Stimulated activated CD4-positive, alpha-beta T cell treated with anti-CD3 and anti-CD28 coated beads, Interleukin-4, amount 100 ng/mL, for 1 hour (primary cell): ENCODE results near the gene SH3TC1.

Experiments
- DNase-seq: peaks from one replicate; pipeline ENCODE4 v3.0.0-alpha.2; 2020

Gene SH3TC1

DNA sequence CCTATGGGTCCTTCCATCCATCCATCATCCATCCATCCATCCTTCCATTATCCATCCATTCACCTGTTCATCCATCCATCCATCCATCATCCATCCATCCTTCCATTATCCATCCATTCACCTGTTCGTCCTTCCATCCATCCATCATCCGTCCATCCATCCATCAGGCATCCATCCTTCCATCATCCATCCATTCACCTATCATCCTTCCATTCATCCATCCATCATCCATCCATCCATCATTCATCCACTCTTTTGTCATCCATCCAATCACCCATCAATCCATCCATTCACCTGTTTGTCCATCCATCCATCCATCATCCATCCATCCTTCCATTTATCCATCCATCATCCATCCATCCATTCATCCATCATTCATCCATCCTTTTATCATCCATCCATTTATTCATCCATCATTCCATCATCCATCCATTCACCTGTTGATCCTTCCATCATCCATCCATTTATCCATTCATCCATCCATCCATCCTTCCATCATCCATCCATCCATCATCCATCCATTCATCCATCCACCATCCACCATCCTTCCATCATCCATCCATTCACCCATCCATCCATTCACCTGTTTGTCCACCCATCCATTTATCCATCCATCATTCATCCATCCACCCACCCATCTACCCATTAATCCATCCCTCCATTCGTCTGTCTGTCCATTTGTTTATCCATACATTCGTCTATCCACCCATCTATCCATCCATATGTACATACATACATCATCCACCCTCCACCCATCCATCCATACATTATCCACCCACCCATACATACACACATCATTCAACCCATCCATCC lies 34.8 kb downstream of the SH3TC1 start:
- no peak for DNase-seq

DNA sequence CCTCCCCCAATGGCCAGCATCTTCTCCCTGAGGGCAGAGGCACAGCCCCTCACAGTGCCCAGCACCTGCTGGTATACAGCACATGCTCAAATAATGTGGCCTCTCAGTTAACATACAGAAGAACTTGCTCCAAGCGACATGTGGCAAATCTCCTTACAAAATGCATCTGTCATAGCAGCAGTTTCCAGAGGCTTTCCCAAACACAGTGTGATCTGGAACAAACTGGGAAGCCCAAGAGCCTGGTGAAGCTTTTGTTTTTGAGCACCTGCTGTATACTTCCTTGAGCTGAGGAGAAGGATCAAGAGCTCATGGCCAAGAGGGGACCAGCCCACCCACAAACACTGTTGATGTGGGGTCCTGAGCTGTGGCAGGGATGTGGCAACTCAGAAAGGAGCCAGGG lies 35.6 kb downstream of the SH3TC1 start:
- no peak for DNase-seq

DNA sequence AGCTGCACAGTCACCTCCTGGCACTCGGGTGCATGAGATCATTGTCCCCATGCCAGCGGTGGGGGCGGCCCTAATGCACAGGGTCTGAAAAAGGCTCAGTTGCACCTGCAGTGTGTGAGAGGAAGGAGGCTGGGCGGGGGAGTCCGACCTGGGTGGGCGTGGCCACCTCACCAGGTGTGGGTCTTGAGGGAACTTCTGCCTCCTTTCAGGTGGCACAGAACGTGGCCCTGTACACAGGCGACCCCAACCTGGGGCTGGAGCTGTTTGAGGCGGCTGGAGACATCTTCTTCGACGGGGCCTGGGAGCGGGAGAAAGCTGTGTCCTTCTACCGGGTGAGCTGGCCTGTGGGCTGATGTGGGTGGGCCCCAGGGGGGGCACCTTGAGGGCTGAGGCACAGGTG lies 36.1 kb downstream of the SH3TC1 start:
- DNase-seq: no peak

DNA sequence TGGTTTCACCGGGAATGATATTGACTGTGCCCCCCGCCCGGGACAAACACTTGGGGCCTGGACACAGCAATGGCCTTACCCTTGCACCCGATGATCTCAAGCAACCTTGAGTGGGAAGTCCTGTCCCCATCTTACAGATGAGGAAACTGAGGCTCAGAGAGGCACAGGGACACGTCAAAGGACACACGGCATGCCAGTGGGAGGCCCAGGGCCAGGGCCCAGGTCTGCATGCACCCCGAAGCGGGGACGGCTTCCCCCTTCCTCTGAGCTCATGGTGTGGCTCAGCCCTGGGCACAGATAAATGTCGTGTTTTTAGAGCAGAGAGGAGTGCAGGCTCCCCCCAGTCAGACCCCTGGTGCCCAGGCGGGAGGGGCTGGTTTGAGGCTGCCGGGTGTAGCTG lies 36.6 kb downstream of the SH3TC1 start:
- no peak for DNase-seq

DNA sequence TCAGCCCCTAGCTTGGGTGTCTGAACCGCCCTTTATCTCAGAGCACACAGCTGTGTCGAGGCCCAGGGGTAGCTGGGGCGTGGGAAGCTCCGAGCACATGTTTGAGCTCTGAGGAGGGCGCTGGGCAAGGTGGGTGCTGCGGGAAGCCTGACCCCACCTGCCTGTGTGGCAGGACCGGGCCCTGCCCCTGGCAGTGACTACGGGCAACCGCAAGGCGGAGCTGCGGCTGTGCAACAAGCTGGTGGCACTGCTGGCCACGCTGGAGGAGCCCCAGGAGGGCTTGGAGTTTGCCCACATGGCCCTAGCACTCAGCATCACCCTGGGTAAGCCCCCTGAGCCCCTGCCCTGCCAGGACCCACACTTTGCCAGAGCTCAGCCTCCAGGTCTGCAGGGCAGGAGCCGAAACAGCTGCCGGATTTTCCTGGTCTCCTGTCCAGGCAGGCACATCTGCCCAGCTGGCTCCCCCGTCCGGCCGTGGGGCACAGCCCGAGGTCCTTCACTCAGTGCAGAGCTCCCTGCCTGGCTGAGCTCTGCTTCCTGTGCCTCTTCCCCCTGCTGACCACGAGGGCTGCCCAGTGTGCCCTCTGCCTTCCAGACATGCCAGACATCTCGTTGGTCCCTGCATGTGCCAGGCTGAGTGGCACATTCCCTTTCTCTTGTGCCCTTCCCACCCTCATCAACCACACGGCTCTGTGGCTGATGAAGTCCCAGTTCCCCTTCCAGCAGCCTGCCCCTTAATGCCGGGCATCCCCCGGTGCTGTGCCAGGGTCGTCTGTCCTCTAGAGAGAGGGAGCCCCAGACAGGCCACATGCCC lies 37.2 kb downstream of the SH3TC1 start:
- DNase-seq: no peak

DNA sequence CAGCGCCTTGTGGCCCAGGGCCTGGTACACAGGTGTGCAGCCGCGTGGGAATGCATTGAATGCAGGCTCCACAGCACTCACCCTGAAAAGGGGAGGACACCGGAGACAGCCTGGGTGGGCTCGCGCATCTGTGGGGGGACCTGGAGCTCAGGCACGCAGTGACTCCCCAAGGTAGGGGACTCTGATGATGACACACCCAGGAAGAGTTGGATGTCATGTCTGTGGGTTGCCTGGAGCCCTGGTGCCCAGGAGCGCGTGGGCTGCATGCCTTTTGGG lies 37.8 kb downstream of the SH3TC1 start:
- DNase-seq: no peak

DNA sequence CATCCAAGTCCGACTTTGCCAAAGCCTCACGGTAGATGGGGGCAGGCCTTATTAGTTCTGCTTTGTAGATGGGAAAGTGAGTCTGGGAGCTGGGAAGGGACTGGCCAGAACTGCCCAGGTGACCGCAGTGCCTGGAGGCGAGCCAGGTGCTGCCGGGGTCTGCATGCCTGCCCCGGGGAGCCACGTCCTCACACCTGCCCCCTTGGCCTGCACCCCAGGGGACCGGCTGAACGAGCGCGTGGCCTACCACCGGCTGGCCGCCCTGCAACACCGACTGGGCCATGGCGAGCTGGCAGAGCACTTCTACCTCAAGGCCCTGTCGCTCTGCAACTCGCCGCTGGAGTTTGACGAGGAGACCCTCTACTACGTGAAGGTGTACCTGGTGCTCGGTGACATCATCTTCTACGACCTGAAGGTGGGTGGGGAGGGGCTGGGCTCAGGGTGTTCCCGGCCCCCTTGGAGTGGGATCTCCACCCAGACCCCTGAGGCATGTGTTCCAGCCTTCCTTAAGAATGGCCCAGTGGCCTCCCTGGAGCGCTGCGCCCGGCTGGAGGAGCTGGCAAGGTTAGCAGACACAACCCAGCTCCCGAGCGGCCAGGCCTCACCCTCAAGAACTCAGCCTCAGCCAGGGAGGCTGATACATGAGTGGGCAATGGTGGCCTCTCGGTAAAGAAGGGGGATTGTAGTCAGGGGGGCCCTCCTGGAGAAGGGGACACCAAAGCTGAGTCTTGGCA lies 38.3 kb downstream of the SH3TC1 start:
- no peak for DNase-seq

DNA sequence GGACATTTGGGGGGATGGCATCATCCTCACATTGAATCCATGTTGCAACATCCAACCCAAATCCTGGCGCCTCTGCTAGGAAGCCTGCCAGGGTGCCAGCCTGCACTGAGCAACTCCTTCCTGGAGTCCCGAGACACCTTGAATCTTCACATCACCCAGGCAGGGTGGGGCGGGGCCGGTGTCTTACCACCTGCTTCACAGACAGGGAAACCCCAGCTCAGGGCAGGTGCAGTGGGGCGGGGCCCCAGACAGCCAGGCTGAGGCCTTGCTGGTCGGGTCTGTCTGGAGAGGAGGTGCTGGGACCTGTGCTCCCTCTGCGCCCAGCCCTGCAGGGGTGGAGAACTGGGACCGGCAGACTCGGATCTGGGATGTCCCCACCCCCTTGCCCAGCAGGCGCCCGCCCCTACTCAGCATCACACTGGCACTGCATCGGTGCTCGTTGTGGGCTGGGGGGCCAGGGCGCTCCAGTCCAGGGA lies 39.0 kb downstream of the SH3TC1 start:
- DNase-seq: no peak

DNA sequence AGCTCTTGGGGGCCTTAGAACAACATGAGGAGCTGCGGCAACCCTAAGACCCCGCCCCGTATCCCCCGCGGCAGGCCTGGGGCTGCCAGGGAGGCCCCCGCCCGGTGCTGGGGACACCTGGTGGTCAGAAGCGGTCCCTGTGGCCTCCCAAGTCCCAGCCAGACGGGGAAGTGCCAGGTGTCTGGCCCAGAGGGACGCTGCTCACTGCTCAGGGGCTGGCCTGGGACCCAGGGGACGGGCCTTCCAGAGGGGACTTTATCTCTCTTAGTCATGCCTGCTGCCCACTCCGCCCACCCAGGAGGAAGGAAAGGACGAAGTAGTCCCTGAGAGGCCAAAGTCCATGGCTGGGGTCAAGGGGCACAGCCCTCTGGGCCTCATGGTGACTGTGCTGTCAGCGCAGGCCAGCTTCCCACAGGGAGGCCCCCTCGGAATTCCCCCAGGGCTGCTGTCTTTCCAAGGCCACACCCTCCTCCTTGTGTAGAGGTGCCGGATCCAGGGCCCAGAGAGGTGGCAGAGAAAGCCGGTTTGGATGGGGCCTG lies 39.5 kb downstream of the SH3TC1 start:
- no peak for DNase-seq

DNA sequence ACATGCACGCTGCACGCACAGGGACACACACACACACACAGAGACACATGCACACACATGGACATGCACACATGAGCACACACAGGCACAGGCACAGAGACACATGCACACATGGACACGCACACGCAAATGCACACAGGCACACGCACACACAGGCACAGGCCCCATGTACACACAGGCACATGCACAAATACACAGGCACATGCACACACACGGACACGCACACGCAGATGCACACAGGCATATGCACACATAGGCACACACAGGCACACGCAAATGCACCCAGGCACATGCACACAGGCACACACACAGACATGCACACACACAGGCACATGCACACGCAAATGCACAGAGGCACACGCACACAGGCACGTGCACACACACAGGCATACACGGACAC lies 40.1 kb downstream of the SH3TC1 start:
- no peak for DNase-seq

DNA sequence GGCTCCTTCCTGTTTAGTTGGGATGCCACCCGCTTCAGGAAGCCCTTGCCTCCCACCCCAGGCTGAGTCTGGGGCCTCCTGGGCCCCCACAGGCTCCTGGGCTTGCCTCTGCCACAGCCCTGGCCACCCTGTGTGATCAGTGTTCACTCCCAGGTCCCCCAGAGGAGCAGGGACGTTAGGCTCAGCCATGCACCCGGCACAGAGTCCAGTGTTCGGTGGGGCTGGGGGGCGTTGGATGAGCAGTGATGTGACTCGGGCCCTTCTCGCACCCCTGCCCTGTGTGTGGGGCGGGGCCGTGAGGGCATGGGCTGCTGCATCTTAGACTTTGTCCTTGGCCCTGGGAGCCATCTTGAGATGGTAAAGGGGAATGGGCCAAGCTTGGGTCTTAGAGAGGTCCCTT lies 40.6 kb downstream of the SH3TC1 start:
- no peak for DNase-seq

DNA sequence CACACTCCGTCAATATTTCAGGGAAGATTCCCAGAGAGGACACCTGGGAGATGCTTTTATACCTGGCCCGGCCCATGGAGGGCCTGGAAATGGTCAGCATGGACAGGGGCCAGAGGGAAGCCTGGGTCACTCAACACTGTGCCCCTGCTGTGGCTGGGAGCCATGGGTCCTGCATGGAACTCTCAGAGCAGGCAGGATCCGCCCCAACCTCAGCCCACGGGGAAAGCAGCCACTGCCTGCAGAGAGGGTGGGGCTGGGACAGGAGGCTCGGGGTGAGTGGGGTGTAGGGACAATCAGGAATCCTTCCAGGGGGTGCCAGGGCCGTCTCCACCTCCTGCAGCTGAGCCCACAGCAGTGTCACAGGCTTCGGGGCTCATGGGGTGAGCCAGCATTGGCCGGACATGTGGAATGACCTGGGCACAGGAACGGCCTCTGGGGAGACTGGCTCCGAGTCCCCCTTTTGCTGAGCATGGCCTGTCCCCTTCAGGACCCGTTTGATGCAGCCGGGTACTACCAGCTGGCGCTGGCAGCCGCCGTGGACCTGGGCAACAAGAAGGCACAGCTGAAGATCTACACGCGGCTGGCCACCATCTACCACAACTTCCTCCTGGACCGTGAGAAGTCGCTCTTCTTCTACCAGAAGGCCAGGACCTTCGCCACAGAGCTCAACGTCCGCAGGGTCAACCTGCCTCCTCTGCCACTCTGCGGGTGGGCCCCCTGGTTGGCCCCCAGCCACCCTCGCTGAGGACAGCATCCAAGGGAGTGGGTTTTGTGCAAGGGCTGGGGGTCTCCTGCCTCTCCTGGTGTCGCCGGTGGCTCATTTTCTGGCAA lies 41.3 kb downstream of the SH3TC1 start:
- no peak for DNase-seq

DNA sequence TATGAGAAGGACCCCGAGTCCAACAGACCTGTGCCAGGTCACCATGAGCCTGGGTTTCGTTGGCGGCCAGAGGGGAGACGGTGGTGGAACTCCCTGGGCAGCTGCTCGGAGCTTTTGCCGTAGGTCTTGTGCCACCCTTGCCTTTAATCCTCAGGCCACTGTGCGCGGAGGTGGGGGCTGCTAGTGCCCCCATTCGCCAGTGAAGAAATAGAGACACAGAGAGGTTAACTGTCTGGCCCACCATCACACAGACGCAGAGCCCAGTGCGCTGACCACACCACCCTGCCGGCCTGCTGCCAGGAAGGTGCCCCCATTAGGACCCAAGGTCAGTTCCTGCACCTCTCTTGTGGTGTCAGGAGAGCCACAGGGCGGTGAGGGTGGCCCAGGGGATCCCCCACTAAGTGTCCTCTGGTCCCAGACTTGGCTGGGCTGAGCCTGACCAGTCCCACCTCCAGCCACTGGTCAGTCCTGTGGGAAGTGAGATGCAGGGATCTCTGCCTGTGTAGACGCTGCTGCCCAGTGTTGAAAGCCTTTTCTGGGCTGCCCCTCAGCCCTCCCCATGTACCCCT lies 42.2 kb downstream of the SH3TC1 start:
- no peak for DNase-seq

DNA sequence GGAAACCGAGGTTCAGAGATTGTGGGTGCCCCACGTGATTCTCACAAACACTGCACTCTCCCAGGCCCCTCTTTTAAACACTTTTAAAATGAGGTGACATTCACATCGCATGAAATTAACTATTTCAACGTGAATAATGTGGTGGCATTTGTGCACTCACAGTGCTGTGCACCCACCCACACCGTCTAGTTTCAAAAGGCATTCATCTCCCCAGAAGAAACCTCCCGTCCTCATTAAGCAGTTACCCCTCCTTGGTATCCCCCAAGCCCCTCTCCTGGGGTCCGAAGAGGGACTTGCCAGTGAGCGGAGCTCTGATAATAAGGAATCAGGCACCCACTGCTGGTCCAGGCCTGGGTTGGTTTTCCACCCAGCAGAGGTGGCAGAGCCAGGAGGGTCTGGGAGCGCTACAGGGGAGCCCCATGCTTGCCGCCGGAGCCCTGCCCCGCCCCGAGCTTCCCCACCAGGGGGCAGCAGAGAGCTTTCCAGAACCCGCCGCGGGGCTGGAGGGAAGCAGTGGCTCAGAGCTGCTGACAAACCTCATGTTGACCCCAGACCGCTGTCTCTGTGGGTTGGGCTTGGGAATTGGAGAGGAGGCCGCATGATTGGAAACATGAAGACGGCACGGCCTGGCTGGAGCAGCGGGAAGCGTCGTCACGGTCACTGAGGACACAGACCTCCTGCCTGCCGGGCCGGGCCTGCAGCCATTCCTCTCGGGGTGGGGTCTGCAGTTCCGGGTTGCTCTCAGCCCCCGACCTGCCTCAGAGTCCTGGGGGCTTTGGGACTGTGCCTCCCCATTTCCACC lies 43.0 kb downstream of the SH3TC1 start:
- peak; percentile 85 for DNase-seq

DNA sequence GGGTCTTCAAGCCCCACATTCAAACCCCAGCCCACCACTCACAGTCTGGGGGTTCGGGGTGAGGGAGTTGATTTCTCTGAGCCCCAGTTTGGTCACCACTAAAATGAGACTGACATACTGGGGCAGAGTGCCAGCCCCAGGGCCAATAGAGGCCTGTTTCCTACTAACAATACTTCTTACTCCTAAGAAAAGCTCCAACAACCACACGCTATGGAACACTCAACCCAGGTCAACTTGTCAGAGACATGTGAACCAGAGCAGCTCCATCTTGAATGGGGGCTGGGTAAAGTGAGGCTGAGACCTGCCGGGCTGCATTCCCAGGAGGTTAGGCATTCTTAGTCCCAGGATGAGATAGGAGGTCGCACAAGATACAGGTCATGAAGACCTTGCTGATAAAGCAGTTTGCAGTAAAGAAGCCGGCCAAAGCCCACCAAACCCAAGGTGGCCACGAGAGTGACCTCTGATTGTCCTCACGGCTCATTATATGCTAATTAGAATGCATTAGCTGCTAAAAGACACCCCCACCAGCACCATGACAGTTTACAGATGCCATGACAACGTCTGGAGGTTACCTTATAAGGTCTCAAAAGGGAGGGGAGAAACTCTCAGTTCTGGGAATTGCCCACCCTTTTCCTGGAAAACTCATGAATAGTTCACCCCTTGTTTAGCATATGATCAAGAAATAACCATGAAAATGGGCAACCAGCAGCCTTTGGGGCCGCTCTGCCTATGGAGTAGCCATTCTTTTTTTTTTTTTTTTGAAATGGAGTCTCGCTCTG lies 43.9 kb downstream of the SH3TC1 start:
- no peak for DNase-seq

DNA sequence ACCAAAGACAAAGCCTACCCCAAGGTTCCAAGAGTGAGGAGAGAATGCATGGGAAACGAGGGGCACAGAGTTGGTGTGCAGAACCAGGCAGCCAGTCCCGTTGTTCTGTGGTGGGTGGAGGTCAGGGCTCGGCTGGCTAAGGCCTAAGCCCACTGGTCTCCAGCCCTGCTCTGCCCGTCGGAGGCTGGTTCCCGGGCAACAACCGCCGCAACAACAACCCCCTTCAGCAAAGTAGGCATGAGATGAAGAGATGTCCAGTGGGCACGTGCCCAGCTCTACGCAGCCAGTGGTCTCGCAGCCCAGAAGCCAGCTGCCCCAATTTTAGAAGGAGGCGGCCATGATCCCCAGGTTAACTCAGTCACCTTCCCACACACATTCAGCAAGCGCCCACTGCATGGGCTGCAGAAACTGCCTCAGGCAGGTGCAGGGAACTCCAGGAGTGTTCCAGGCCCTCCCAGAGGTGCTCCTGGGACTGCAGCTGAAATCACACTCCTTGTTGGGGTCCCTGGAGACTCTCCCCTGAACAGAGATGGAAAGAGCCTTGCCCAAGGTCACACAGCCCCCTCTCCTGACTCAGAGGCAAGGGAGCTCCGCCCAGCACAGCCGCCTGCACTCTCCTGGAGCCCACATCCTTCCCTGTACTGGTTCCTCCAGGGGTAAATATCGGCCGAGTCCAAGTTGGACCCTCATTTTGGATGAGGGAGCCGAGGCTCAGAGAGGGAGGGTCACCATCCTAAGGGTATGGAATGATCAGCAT lies 45.1 kb downstream of the SH3TC1 start:
- DNase-seq: no peak

DNA sequence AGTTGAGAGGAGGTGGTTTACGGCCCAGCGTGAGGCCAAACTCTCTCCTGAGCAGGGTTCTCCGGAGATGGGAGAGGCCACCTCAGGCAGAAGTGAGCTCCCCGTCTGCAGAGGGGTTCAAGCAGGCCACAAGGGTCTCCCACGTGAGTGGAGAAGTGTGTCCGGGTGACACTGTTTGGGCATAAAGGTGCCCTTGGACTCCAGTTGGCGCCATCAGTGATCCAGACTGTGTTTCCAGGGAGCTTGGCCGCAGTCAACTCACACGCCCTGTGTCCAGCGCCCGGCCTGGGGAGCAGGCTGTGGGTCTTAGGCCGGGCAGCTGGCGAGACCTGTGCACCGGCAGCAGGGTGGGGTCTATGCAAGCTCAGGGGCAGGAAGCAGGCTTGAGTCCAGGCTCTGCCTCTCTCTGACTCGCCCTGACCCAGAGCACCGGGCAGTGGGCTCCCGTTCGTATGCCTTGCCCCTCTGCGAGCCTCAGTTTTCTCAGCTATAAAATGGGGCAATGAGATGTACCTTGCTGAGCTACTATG lies 45.9 kb downstream of the SH3TC1 start:
- DNase-seq: no peak

DNA sequence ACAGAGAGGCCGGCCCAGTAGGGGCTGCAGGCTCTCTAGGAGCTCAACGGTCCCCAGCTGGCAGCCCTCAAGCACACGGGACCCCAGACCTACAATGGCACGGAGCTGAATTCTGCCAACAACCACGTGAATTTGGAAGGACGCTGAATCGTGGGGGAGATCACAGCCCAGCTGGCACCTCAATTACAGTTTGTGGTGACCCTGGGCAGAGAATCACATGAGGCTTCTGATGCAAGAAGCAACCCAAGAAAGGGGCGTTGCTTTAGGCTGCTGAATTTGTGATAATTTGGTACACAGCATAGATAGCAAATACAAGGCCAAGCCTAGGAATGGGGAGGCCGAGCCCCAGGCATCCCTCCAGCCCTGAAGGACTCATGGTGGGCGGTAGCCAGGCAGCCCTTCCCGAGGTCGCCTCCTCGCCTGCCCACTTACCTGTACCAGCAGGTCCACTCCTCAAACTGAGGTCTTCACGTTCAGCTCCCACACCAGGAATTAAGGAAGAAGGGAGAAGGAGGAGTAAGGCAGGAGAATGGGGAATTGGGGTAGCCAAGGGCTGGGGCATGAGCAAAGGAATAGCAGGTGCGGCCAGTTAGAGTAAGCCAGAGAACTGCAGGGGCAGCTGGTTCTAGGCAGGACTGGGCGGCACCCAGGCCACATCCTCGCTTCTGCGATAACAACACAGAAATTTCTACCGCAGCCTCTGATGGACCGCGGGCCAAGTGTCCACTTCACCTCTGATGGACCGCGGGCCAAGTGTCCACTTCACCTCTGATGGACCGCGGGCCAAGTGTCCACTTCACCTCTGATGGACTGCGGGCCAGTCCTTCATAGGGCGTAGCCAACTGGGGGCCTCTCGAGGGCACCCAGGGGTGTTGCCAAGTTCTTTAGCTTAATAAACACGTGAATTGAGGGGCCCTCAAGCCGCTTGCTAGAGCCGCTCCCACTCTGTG lies 47.1 kb downstream of the SH3TC1 start:
- DNase-seq: no peak
